NCI-H446 (cell line): ENCODE measurements around the gene HES1.
A peak's percentile ranks its signal among the peaks of the same experiment; 100 is the strongest.
"Not testable (repeated sequence)": the region's sequence is repeated elsewhere in the genome, so short reads cannot be mapped to it uniquely, and the experiment has no call there.

Experiments used
- DNase-seq, 2 experiments: peaks; one replicate each; lab custom pipeline; 2025; lab: John Stamatoyannopoulos, UW

HES1 gene, protein sequence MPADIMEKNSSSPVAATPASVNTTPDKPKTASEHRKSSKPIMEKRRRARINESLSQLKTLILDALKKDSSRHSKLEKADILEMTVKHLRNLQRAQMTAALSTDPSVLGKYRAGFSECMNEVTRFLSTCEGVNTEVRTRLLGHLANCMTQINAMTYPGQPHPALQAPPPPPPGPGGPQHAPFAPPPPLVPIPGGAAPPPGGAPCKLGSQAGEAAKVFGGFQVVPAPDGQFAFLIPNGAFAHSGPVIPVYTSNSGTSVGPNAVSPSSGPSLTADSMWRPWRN

GRCh38 chr3:194135806-194136518 is at the start of gene HES1:
Gene HES1, plus strand, starts transcription at chr3:194136148. Its CDS starts 233 bp downstream, at chr3:194136381.
- peak in 1 of 2 experiments; percentile 78 for DNase-seq

GRCh38 chr3:194086388-194087075 is 49.4 kb upstream of the HES1 start:
- DNase-seq = no peak

DNA sequence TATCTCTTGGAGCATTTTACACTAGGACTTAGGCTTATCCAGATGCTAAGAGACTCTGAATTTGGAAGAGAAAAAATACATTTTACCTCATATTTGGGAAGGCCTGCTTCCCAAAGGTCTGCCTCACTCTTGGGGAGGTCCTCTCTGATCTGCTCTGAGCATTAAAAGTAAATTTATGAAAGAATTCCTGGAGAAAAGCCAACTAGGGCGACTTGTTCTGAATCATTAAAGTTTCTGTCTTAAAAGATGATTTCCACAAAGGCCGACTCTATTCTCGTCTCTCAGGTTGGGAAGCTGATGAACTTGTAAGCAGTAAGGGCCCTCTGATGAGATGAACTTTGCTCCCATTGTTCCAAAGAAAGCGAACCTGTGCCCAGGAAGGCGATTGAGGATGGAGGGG is 48.7 kb upstream of the HES1 start:
- no peak for DNase-seq

- DNase-seq = no peak
These were observed 47.7 kb upstream of the HES1 start for GRCh38 chr3:194087995-194088855.

GRCh38 chr3:194089357-194090177 is 46.4 kb upstream of the HES1 start:
- peak in 1 of 2 experiments; percentile 51 for DNase-seq

DNA sequence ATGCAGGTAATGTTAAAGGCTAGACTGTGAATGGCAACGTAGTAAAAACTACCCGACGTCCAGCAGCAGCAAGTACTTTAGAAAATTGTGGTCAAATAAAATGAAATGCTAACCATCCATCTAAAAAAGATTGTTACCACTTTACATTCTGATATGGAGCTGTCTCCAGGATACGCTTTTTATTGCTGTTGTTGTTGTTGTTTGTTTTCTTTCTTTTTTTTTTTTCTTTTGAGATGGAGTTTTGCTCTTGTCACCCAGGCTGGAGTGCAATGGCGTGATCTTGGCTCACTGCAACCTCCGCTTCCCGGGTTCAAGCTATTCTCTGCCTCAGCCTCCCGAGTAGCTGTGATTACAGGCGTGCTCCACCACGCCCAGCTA is 45.8 kb upstream of the HES1 start:
- not testable (repeated sequence) for DNase-seq

DNA sequence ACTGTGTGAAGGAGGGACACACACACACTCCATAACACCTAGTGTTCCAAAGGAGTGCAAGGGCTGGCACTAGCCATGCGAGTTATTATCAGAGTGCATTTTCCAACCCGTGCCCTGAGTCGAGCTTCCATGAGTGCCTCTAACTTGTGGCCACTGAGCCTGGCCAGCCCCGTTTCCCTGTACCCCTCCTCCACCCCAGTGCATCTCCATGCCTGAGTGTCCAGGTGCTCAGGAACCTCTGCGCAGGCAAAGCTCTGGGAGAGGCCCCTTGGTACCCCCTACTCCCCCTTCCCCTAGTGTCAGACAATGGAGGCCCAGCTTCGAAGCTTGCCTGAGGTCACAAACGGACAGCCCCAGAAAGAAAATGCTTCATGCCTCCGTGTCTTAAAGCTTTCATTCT is 45.2 kb upstream of the HES1 start:
- DNase-seq = no peak

GRCh38 chr3:194091141-194091540 is 44.8 kb upstream of the HES1 start:
- DNase-seq = no peak

GRCh38 chr3:194091897-194092296 is 44.1 kb upstream of the HES1 start:
- DNase-seq = not testable (repeated sequence)

DNA sequence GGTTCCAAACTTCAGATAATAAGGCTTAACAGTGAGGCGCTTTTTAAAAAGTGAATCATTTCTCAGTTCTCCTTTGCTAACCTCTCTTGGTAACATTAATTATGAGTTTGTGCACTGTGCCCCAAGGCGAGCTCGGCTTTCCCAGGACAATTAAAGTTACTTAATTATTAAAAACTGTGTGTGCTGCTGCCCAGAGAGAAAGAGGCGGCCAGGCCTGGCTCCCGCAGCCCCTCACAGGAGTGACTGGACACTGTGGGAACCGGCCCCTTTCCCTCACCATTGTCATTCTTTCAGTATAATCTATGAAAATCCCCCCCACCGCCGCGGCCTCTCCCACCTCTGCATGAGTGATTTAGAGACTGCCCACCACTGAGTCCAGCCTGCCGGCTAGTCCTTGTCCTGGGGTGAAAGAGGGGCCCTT is 43.1 kb upstream of the HES1 start:
- no peak for DNase-seq

- DNase-seq = no peak
These were observed 42.1 kb upstream of the HES1 start for GRCh38 chr3:194093842-194094241.

GRCh38 chr3:194095464-194095863 is 40.5 kb upstream of the HES1 start:
- DNase-seq = no peak

DNA sequence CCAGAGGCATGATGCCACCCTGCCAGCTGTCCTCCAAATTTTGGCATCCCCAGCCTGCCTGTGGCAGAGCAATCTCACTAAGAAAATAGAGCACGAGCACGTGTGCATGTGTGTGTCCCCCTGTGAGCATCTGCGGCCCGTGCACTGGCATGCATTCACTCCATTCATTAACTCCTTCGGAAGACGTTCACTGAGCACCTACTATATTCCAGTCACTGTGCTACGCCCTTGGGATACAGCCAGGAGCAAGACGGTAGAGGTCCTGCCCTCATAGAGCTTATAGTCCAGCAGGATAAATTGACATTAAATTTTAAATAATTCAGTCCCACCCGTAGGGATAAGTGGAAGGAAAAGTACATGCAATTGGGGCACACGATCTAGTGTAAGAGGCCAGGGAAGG is 40.0 kb upstream of the HES1 start:
- DNase-seq = no peak

- no peak for DNase-seq
These were observed 38.6 kb upstream of the HES1 start for GRCh38 chr3:194097141-194097882.

DNA sequence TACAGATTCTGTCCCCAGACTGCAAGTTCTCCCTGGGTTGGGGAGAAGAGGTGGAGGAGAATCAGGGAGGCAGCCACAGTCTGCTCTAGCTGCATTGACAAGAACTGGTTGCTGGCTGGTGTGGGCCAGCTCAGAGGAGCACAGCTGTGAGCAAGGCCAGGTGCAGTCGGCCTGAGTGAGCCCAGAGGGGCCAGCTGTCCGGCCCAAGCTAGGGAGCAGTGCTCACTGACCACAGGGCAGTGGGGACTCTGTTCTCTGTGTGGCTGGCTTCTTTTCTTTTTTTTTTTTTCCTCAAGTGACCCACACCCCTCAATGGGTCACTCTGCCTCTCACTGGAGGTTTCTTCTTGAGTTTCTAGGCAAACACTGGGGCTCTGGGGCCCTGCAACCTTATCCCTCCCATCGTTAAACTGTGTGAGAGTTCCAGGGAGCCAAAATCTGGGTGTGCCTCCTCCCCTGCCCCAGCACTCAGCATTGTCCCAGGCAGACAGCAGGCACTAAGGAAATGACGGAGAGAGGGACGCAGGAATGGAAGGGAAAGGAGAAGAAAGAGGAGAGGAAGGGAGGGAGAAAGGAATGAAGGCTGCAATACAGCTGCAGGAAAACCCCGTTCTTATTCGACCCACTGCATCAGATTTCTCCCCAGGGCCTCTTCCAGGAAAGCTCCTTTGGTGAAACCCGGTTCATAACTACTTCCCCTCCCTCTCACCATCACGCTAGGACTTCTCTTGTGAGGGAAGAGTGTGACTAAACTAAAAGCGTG is 37.7 kb upstream of the HES1 start:
- DNase-seq = no peak

DNA sequence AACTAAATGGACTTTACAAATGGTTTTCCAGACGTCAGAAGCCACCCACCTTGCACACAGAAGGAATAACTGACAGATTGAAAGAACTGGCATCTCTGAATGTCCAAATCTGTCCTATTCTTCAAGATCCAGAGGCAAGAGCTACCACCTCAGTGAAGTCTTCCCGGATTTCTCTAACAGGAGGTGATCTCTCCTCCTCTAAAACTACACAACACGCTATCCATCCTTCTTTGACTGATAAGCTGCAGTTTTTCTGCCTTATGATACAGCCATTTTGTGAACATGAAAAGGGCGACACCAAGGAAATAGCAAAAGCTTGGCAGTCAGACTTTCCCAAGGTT is 37.1 kb upstream of the HES1 start:
- DNase-seq = no peak

- no peak for DNase-seq
These were observed 36.7 kb upstream of the HES1 start for GRCh38 chr3:194099215-194099614.

DNA sequence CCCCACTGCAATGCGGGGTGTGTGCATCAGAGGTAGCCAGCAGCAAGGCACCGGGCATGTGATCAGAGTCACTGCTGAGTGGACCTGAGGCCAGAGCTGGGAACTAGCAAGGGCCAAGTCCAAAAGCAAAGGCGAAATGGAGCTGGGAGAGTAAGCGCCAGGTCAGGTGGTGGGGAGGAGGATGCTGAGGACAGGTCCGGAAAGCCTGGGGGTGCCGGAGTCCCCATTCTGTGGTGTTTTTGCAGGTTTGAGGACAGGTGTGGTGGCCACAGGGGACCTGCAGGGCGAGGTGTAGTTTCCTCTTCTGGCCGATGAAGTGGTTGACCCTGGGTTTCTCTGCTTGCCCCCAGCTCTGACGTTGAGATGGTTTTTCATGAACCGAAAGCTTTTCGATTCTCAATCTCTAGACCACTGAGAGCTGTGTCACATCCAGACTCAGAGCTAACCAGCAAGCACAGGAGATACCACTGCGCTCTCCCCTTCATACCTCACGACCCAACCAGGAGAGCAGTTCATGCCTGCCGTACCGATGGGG is 35.0 kb upstream of the HES1 start:
- no peak for DNase-seq

DNA sequence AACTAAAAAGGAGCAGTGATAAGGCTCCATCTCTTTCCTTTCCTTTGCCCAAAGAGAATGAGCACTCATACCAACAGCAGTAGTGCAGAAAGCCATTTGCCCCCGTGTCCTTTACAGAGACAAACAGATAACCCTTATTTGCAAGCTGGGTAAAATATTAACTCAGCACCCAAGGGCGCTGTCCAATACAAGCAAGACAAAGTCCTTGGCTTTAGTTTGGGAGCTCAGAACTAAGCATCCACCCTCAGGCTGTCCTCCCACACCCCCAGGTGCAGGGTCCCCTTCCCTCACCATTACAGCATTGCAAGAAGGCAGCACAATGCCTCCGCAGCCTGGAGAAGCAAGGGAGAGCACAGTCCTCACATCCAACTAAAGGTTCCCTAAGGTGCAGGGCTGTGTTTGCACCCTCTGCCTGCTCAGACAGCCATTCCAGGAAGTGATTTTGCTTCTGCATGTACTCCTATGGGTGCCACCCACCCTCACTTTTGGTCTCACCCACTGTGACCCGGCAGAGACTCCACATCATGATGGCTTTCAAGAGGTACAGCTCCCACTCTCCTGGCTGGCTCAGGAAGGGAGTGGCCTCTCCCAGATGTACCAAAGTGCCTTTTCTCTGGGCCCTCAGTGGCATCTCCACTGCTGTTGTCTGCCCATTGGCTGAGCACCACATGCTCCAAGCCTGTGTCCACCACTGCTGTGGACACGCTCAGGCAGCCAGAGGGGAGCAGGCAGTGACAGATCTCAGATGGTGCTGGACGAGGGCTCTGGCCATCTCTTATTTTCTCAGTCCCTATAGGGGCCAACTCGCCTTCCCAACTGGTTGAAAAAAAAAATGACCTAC is 34.1 kb upstream of the HES1 start:
- no peak for DNase-seq
